ENCODE results near the gene AURKA. TPM values are rescaled to one million over a fixed set of nuclear protein-coding genes. Genes with fewer than 3 reads are reported as not detected.

AURKA gene
- total RNA-seq, 2 experiments from 2014 or later, result 63.2 to 105 TPM

GRCh38 chr20:56392881-56393482 is 967 bp upstream of the AURKA start:
- POLR2A ChIA-PET, result interaction anchor here (0.6 to 2.8 kb wide), 2 partner anchors 19 to 70 kb away, joined by 3 to 15 read pairs; no protein-coding TSS in a partner anchor
- intact Hi-C loops (cut with micrococcal nuclease; ENCODE audit: unreplicated experiment), result loop anchor here (2.0 kb wide), 1 partner anchor 76 kb away; the partner anchor contains the start of gene RTF2
- Histone ChIP-seq H3K27ac (ENCODE audit: low read depth, low read length, poor library complexity, severe bottlenecking) (peak overlapping the region; percentile 85), H2AFZ (ENCODE audit: low read length) (peak overlapping the region; percentile 58; the same call in 1 of the 2 replicates), H3K4me3 (ENCODE audit: low read depth, low read length, poor library complexity, severe bottlenecking) (peak overlapping the region; percentile 76), H3K4me1 (ENCODE audit: insufficient read depth, low read length, poor library complexity, severe bottlenecking) (peaks cover 21% of the 10 kb centered on the region), H4K20me1 (ENCODE audit: insufficient read depth, low read length) (peaks cover 7% of the 10 kb centered on the region; the same call in 1 of the 2 replicates), H3K4me2 (ENCODE audit: low read length) (peak overlapping the region; percentile 80), H3K36me3 (ENCODE audit: insufficient read depth, low read length) (peaks cover 76% of the 10 kb centered on the region), H3K9me2 (ENCODE audit: insufficient read depth, low read length) (no peaks in the 10 kb centered on the region), H3K9me3 (ENCODE audit: low read length) (no peaks in the 10 kb centered on the region), H3K79me2 (ENCODE audit: insufficient read depth, low read depth, low read length) (peaks cover 74% of the 10 kb centered on the region)
- peak; percentile 38 for DNase-seq (ENCODE audit: low spot score)
- CTCF ChIA-PET (ENCODE audit: unreplicated experiment), result no interaction called here
- no peak for TF ChIP-seq CTCF (conservative IDR thresholded peaks at IDR 0.05; ENCODE audit: low read length)
- no peak for TF ChIP-seq EZH2phosphoT487 (IDR thresholded peaks at IDR 0.05; ENCODE audit: borderline replicate concordance, low read depth, low read length)
- BruUV-seq (replicated peaks), result no TSS peak

- no peaks in the 10 kb centered on the region for H3K9me3 ChIP-seq (ENCODE audit: low read length)
- DNase-seq (ENCODE audit: low spot score), result no peak
- H3K9me2 ChIP-seq (ENCODE audit: insufficient read depth, low read length), result no peaks in the 10 kb centered on the region
- H3K4me3 ChIP-seq (ENCODE audit: low read depth, low read length, poor library complexity, severe bottlenecking), result peak overlapping the region; percentile 76
- peaks cover 21% of the 10 kb centered on the region for H3K4me1 ChIP-seq (ENCODE audit: insufficient read depth, low read length, poor library complexity, severe bottlenecking)
- peaks cover 84% of the 10 kb centered on the region for H3K79me2 ChIP-seq (ENCODE audit: insufficient read depth, low read depth, low read length)
- ChIA-PET POLR2A (interaction anchor here (0.9 to 2.8 kb wide), 2 partner anchors 71 to 77 kb away, joined by 3 to 15 read pairs; partner anchors contain the start of gene RTF2), CTCF (ENCODE audit: unreplicated experiment) (no interaction called here)
- H3K27ac ChIP-seq (ENCODE audit: low read depth, low read length, poor library complexity, severe bottlenecking), result peak overlapping the region; percentile 85
- no TSS peak for BruUV-seq (replicated peaks)
- peak overlapping the region; percentile 58; the same call in 1 of the 2 replicates for H2AFZ ChIP-seq (ENCODE audit: low read length)
- intact Hi-C loops (cut with micrococcal nuclease; ENCODE audit: unreplicated experiment), result loop anchor here (2.0 kb wide), 1 partner anchor 77 kb away; the partner anchor contains the start of gene RTF2
- H4K20me1 ChIP-seq (ENCODE audit: insufficient read depth, low read length), result peaks cover 7% of the 10 kb centered on the region; the same call in 1 of the 2 replicates
- peaks cover 76% of the 10 kb centered on the region for H3K36me3 ChIP-seq (ENCODE audit: insufficient read depth, low read length)
- H3K4me2 ChIP-seq (ENCODE audit: low read length), result peak overlapping the region; percentile 69
- TF ChIP-seq EZH2phosphoT487 (IDR thresholded peaks at IDR 0.05; ENCODE audit: borderline replicate concordance, low read depth, low read length), result no peak
- no peak for TF ChIP-seq CTCF (conservative IDR thresholded peaks at IDR 0.05; ENCODE audit: low read length)
Measured at GRCh38 chr20:56391596-56392131, 351 bp downstream of the AURKA start.

Data from OCI-LY7 (cell line).